HCT116 (cell line): ENCODE measurements around the gene MGRN1. TPM values are rescaled to one million over a fixed set of nuclear protein-coding genes. Genes with fewer than 3 reads are reported as not detected.

ENCODE experiments used
- ATAC-seq: fragments of 200-7000 bp; cut with Tn5 transposase; 2 replicates; pipeline ENCODE4 v1.9.1; 2020; ENCODE audit warnings: mild to moderate bottlenecking, moderate library complexity
- BruUV-seq: library from RNA; stranded (reverse); fragments of 400-500 nt; replicated peaks from 2 replicates; lab custom pipeline; 2021; lab: Mats Ljungman, UMichigan
- CTCF ChIA-PET: fragments of 300-600 bp; sonication (Branson Sonifier 250); formaldehyde crosslinking; loops from one replicate; lab custom pipeline; 2021; ENCODE audit warnings: antibody characterized with exemption; lab: Charles Lee
- POLR2A ChIA-PET: fragments of 300-600, 350-600 bp; sonication (Branson Sonifier 250); formaldehyde crosslinking; loops from one replicate; lab custom pipeline; 2021; ENCODE audit warnings: antibody characterized with exemption; lab: Charles Lee
- RAD21 ChIA-PET, 2 experiments: fragments of 300-600 bp; sonication (Branson Sonifier 250); formaldehyde crosslinking; loops; one replicate each; lab custom pipeline; 2023; ENCODE audit warnings: low total read pairs in 2 of 2; ENCODE audit not compliant: uncharacterized antibody in 2 of 2, unreplicated experiment in 2 of 2, low non-redundant PET in 1 of 2; lab: Charles Lee
- DNase-seq: peaks from one replicate; pipeline ENCODE4 v3.0.0-alpha.2; 2010; ENCODE audit warnings: low read depth, low spot score
- H2AFZ ChIP-seq: fragments of 200-600 bp; shearing (Covaris generic), sonication (generic); 2 replicates; pipeline ENCODE4 v1.6.1; 2017; ENCODE audit warnings: low read depth, mixed run types, mixed read lengths, antibody characterized with exemption, low read length; ENCODE audit not compliant: poor library complexity, severe bottlenecking
- H3K27ac ChIP-seq: 2 replicates; pipeline ENCODE4 v1.5.1; 2012; ENCODE audit warnings: low read depth, low read length
- H3K27me3 ChIP-seq: fragments of 200-600 bp; sonication (generic); 2 replicates; pipeline ENCODE4 v1.6.1; 2016; ENCODE audit warnings: mixed run types, low read length, mixed read lengths; ENCODE audit not compliant: insufficient read depth
- H3K36me3 ChIP-seq, 2 experiments: fragments of 200-500 bp in 1 of 2; fragments of 200-600 bp in 1 of 2; sonication (Bioruptor generic) in 1 of 2; sonication (generic) in 1 of 2; 2 replicates each; pipeline versions ENCODE4 v1.5.1 to v1.6.1; 2014 to 2016; ENCODE audit warnings: low read length in 2 of 2, inconsistent platforms in 1 of 2, mixed read lengths in 1 of 2, mixed run types in 1 of 2; ENCODE audit not compliant: insufficient read depth in 2 of 2, control insufficient read depth in 1 of 2
- H3K4me1 ChIP-seq, 2 experiments: fragments of 200-600 bp in 1 of 2; sonication (generic) in 1 of 2; 2 replicates each; pipeline versions ENCODE4 v1.5.1 to v1.6.1; 2012 to 2017; ENCODE audit warnings: low read length in 2 of 2, inconsistent platforms in 1 of 2, mild to moderate bottlenecking in 1 of 2, mixed read lengths in 1 of 2, mixed run types in 1 of 2, moderate library complexity in 1 of 2; ENCODE audit not compliant: insufficient read depth in 2 of 2, control insufficient read depth in 1 of 2
- H3K4me2 ChIP-seq: fragments of 200-600 bp; sonication (generic); 2 replicates; pipeline ENCODE4 v1.6.1; 2017; ENCODE audit warnings: mixed run types, low read length, mixed read lengths
- H3K4me3 ChIP-seq, 2 experiments: fragments of 200-600 bp in 1 of 2; sonication (generic) in 1 of 2; replicated peaks in 1 of 2; 2 replicates each; pipeline ENCODE4 v1.5.1; 2011 to 2016; ENCODE audit warnings: low read length in 2 of 2, control low read depth in 1 of 2, low read depth in 1 of 2, mild to moderate bottlenecking in 1 of 2, mixed read lengths in 1 of 2, mixed run types in 1 of 2
- H3K79me2 ChIP-seq: fragments of 200-600 bp; sonication (generic); 2 replicates; pipeline ENCODE4 v1.6.1; 2017; ENCODE audit warnings: mild to moderate bottlenecking, mixed run types, low read length, moderate library complexity, mixed read lengths; ENCODE audit not compliant: insufficient read depth
- H3K9ac ChIP-seq: fragments of 200-600 bp; sonication (generic); 2 replicates; pipeline ENCODE4 v1.6.1; 2016; ENCODE audit warnings: low read length, mixed read lengths
- H3K9me2 ChIP-seq: fragments of 200-600 bp; sonication (generic), shearing (Covaris generic); 2 replicates; pipeline ENCODE4 v1.6.1; 2017; ENCODE audit warnings: mixed run types, mild to moderate bottlenecking, moderate library complexity; ENCODE audit not compliant: insufficient read depth
- H3K9me3 ChIP-seq, 2 experiments: fragments of 200-500 bp in 1 of 2; fragments of 200-600 bp in 1 of 2; sonication (Bioruptor generic) in 1 of 2; sonication (generic) in 1 of 2; 2 replicates each; pipeline ENCODE4 v1.6.1; 2014 to 2017; ENCODE audit warnings: low read length in 2 of 2, mixed read lengths in 2 of 2, inconsistent platforms in 1 of 2, low read depth in 1 of 2, mild to moderate bottlenecking in 1 of 2, mixed run types in 1 of 2, moderate library complexity in 1 of 2; ENCODE audit not compliant: control insufficient read depth in 1 of 2, insufficient read depth in 1 of 2
- H4K20me1 ChIP-seq: fragments of 200-600 bp; sonication (generic), shearing (Covaris generic); 2 replicates; pipeline ENCODE4 v1.6.1; 2017; ENCODE audit warnings: mixed run types, mild to moderate bottlenecking, moderate library complexity; ENCODE audit not compliant: insufficient read depth
- CBX3 ChIP-seq: IDR thresholded peaks from 2 replicates; pipeline ENCODE4 v1.6.1; 2012; ENCODE audit warnings: low read depth
- CEBPB ChIP-seq: IDR thresholded peaks from 2 replicates; pipeline ENCODE4 v1.6.1; 2012; ENCODE audit warnings: low read depth
- CTCF ChIP-seq, 3 experiments: fragments of 200-600 bp in 1 of 3; sonication (generic) in 1 of 3; IDR thresholded peaks in 2 of 3; conservative IDR thresholded peaks in 1 of 3; 2 replicates each; pipeline ENCODE4 v1.5.1; 2012 to 2017; ENCODE audit warnings: low read depth in 2 of 3, low read length in 2 of 3, antibody characterized with exemption in 1 of 3, borderline replicate concordance in 1 of 3, control low read depth in 1 of 3, mild to moderate bottlenecking in 1 of 3, mixed read lengths in 1 of 3, mixed run types in 1 of 3, moderate library complexity in 1 of 3; ENCODE audit not compliant: insufficient read depth in 1 of 3
- ELF1 ChIP-seq: IDR thresholded peaks from 2 replicates; pipeline ENCODE4 v1.6.1; 2012; ENCODE audit warnings: low read depth, borderline replicate concordance
- EZH2 ChIP-seq: fragments of 200-600 bp; sonication (generic); IDR thresholded peaks from 2 replicates; pipeline ENCODE4 v1.6.1; 2017; ENCODE audit warnings: antibody characterized with exemption, mixed run types
- EZH2phosphoT487 ChIP-seq: fragments of 200-600 bp; IDR thresholded peaks from 2 replicates; pipeline ENCODE4 v1.6.1; 2018; ENCODE audit warnings: antibody characterized with exemption, borderline replicate concordance
- FOSL1 ChIP-seq: IDR thresholded peaks from 2 replicates; pipeline ENCODE4 v1.6.1; 2012; ENCODE audit warnings: low read depth
- JUND ChIP-seq: IDR thresholded peaks from 2 replicates; pipeline ENCODE4 v1.6.1; 2012
- MAX ChIP-seq: IDR thresholded peaks from 2 replicates; pipeline ENCODE4 v1.6.1; 2012
- POLR2A ChIP-seq: IDR thresholded peaks from 2 replicates; pipeline ENCODE4 v1.7.0; 2011; ENCODE audit warnings: borderline replicate concordance; ENCODE audit not compliant: insufficient read depth, insufficient read length; ENCODE audit errors: extremely low read depth
- POLR2AphosphoS5 ChIP-seq: IDR thresholded peaks from 2 replicates; pipeline ENCODE4 v1.6.1; 2011; ENCODE audit warnings: mild to moderate bottlenecking, low read depth, low read length, moderate library complexity
- REST ChIP-seq: IDR thresholded peaks from 2 replicates; pipeline ENCODE4 v1.6.1; 2012; ENCODE audit warnings: low read depth
- SP1 ChIP-seq: IDR thresholded peaks from 2 replicates; pipeline ENCODE4 v1.6.1; 2012; ENCODE audit warnings: low read depth
- SRF ChIP-seq: IDR thresholded peaks from 2 replicates; pipeline ENCODE4 v1.6.1; 2012; ENCODE audit warnings: low read depth
- TCF7L2 ChIP-seq: IDR thresholded peaks from 2 replicates; pipeline ENCODE4 v1.7.0; 2011; ENCODE audit warnings: borderline replicate concordance, inconsistent platforms; ENCODE audit not compliant: insufficient read depth, insufficient read length; ENCODE audit errors: extremely low read depth
- YY1 ChIP-seq: IDR thresholded peaks from 2 replicates; pipeline ENCODE4 v1.6.1; 2011; ENCODE audit warnings: low read length, low read depth, moderate library complexity, mild to moderate bottlenecking; ENCODE audit not compliant: insufficient replicate concordance; ENCODE audit errors: extremely low read depth
- ZBTB33 ChIP-seq: IDR thresholded peaks from 2 replicates; pipeline ENCODE4 v1.6.1; 2011; ENCODE audit warnings: mild to moderate bottlenecking, low read length, moderate library complexity; ENCODE audit not compliant: insufficient replicate concordance; ENCODE audit errors: extremely low read depth
- ZFX ChIP-seq: fragments of 450-650 bp; IDR thresholded peaks from 2 replicates; pipeline ENCODE4 v1.6.1; 2017
- ZNF274 ChIP-seq: fragments of 200-500 bp; sonication (Bioruptor generic); IDR thresholded peaks from 2 replicates; pipeline ENCODE4 v1.6.1; 2014; ENCODE audit warnings: mild to moderate bottlenecking, low read depth, low read length, inconsistent platforms
- intact Hi-C: fragments of 100-400 bp; cut with micrococcal nuclease; formaldehyde crosslinking; loops from 2 replicates; pipeline ENCODE4 v1.10.0; 2022
- total RNA-seq: library from RNA; stranded (reverse); gene quantifications from one replicate; pipeline ENCODE4 v1.2.1, GENCODE V29; 2021; ENCODE audit not compliant: unreplicated experiment

The MGRN1 gene
- total RNA-seq, 1 experiment from 2014 or later = 50.6 TPM

- ChIA-PET RAD21 (interaction anchor here in 1 of 2 experiments (0.6 kb wide), 1 partner anchor 76 kb away, joined by 3 read pairs; no protein-coding TSS in a partner anchor), POLR2A (interaction anchor here (1.0 kb wide), 1 partner anchor 9 kb away, joined by 7 read pairs; no protein-coding TSS in a partner anchor), CTCF (interaction anchor here (0.6 to 1.5 kb wide), 10 partner anchors 9 to 147 kb away, joined by 3 to 18 read pairs (median 4); partner anchors contain the start of genes ANKS3 and DNAAF8)
- BruUV-seq = no TSS peak
- Histone ChIP-seq H3K4me2 (peak overlapping the region; percentile 89), H3K9me2 (no peaks in the 10 kb centered on the region), H3K27me3 (no peaks in the 10 kb centered on the region), H2AFZ (no peak overlapping the region), H3K9me3 (no peaks in the 10 kb centered on the region), H4K20me1 (no peaks in the 10 kb centered on the region), H3K9ac (peak overlapping the region; percentile 96), H3K4me1 (peaks cover 15 to 21% of the 10 kb centered on the region in 2 experiments), H3K79me2 (peaks cover 47% of the 10 kb centered on the region), H3K4me3 (peak overlapping the region; percentile 86 to 87), H3K36me3 (no peaks in the 10 kb centered on the region), H3K27ac (peak overlapping the region; percentile 95)
- intact Hi-C loops = loop anchor here (5.0 kb wide), 1 partner anchor 317 kb away; no protein-coding TSS in a partner anchor
- no peak for DNase-seq
- ATAC-seq = peak; percentile 41
- no peak for TF ChIP-seq EZH2
- TF ChIP-seq FOSL1 = no peak
- TF ChIP-seq CBX3 = no peak
- TF ChIP-seq SRF = no peak
- TF ChIP-seq REST = no peak
- TF ChIP-seq ELF1 = no peak
- TF ChIP-seq YY1 = no peak
- peak; percentile 89 for TF ChIP-seq POLR2AphosphoS5
- TF ChIP-seq CEBPB = no peak
- TF ChIP-seq TCF7L2 = no peak
- TF ChIP-seq MAX = no peak
- peak; percentile 87 for TF ChIP-seq POLR2A
- no peak for TF ChIP-seq CTCF (IDR thresholded peaks at IDR 0.05 in 2 of 3, conservative IDR thresholded peaks at IDR 0.05 in 1 of 3; ENCODE audit: borderline replicate concordance in 1 of 3, insufficient read depth in 1 of 3, low read depth in 2 of 3, low read length in 2 of 3)
- no peak for TF ChIP-seq EZH2phosphoT487
- peak; percentile 99 for TF ChIP-seq ZFX
- TF ChIP-seq JUND = no peak
- TF ChIP-seq ZBTB33 = peak; percentile 27
- TF ChIP-seq SP1 = no peak
- TF ChIP-seq ZNF274 = no peak
Observed at GRCh38 chr16:4624827-4625559, 367 bp downstream of the MGRN1 start.
